GM23338 (cell line): ENCODE results near the gene RAPGEF3.

Experiments used
- CREB1 ChIP-seq: fragments of 250-450 bp; sonication (Bioruptor Pico); IDR thresholded peaks from 2 replicates; pipeline ENCODE4 v1.5.0; 2020; ENCODE audit warnings: low read depth, mild to moderate bottlenecking, moderate library complexity
- CTCF ChIP-seq, 2 experiments: fragments of 200-600 bp in 1 of 2; sonication (generic) in 1 of 2; conservative IDR thresholded peaks; 2 replicates each; pipeline versions ENCODE4 v1.5.1 to v1.6.1; 2016 to 2017; ENCODE audit warnings: antibody characterized with exemption in 2 of 2, low read depth in 2 of 2, mild to moderate bottlenecking in 2 of 2, moderate library complexity in 1 of 2
- EZH2 ChIP-seq: fragments of 200-600 bp; sonication (generic); IDR thresholded peaks from one replicate; pipeline ENCODE4 v1.8.0; 2017; ENCODE audit warnings: antibody characterized with exemption, mild to moderate bottlenecking, low read depth; ENCODE audit not compliant: unreplicated experiment
- EZH2phosphoT487 ChIP-seq: fragments of 200-600 bp; sonication (generic); IDR thresholded peaks from one replicate; pipeline ENCODE4 v1.8.1; 2018; ENCODE audit warnings: antibody characterized with exemption; ENCODE audit not compliant: unreplicated experiment
- JUNB ChIP-seq: IDR thresholded peaks from one replicate; pipeline ENCODE4 v1.6.1; 2016; ENCODE audit warnings: antibody characterized with exemption; ENCODE audit not compliant: unreplicated experiment
- NANOG ChIP-seq: IDR thresholded peaks from 2 replicates; pipeline ENCODE4 v1.6.1; 2016; ENCODE audit warnings: antibody characterized with exemption, borderline replicate concordance
- POLR2AphosphoS5 ChIP-seq: IDR thresholded peaks from 2 replicates; pipeline ENCODE4 v1.6.1; 2016; ENCODE audit warnings: antibody characterized with exemption, low read depth
- REST ChIP-seq: IDR thresholded peaks from one replicate; pipeline ENCODE4 v1.6.1; 2018; ENCODE audit warnings: antibody characterized with exemption; ENCODE audit not compliant: unreplicated experiment
- STAT1 ChIP-seq: IDR thresholded peaks from one replicate; pipeline ENCODE4 v1.6.1; 2016; ENCODE audit warnings: antibody characterized with exemption; ENCODE audit not compliant: unreplicated experiment
- ZNF114 ChIP-seq: fragments of 250-450 bp; sonication (Bioruptor Pico); IDR thresholded peaks from 2 replicates; pipeline ENCODE4 v1.5.0; 2020; ENCODE audit warnings: mild to moderate bottlenecking, moderate library complexity
- ZNF331 ChIP-seq: fragments of 250-450 bp; sonication (Bioruptor Pico); IDR thresholded peaks from 2 replicates; pipeline ENCODE4 v1.5.0; 2020; ENCODE audit warnings: low read depth, mild to moderate bottlenecking, moderate library complexity
- ZNF462 ChIP-seq: fragments of 250-450 bp; sonication (Bioruptor Pico); IDR thresholded peaks from 2 replicates; pipeline ENCODE4 v1.5.0; 2020; ENCODE audit warnings: mild to moderate bottlenecking, moderate library complexity
- TF ChIP-seq, protein P1 (sequence below): IDR thresholded peaks from 2 replicates; pipeline ENCODE4 v1.6.1; 2016; ENCODE audit warnings: antibody characterized with exemption

DNA sequence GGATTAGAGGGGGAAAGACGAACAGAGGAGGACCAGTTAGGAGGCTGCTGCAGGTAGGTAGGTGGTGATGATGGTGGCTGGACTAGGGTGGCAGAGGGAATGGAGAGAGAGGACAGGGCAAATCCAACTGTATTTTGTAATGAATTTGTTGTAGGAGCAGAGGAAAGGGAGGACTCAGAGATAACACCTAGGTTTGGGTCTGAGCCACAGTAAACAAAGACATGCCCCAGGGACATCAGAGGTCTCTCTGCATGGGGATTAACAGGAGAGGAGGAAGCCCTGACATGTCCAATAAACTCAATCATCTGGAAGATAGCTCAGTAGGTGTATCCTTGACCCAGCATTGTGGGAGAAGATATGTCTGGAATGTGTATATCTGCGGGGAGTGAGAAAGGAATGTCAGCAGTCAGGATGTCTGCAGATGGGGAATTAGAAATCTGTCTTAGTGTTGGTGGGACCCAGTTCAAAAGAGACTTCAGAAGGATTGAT, 9.7 kb upstream of the RAPGEF3 start:
- no peak for TF ChIP-seq CTCF (conservative IDR thresholded peaks at IDR 0.05; ENCODE audit: low read depth in 2 of 2)
- no peak for TF ChIP-seq EZH2phosphoT487
- TF ChIP-seq POLR2AphosphoS5 = no peak
- no peak for TF ChIP-seq EZH2
- TF ChIP-seq, protein P1, sequence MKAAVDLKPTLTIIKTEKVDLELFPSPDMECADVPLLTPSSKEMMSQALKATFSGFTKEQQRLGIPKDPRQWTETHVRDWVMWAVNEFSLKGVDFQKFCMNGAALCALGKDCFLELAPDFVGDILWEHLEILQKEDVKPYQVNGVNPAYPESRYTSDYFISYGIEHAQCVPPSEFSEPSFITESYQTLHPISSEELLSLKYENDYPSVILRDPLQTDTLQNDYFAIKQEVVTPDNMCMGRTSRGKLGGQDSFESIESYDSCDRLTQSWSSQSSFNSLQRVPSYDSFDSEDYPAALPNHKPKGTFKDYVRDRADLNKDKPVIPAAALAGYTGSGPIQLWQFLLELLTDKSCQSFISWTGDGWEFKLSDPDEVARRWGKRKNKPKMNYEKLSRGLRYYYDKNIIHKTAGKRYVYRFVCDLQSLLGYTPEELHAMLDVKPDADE = no peak
- TF ChIP-seq CREB1 (CRISPR knock-in tag) = no peak
- no peak for TF ChIP-seq REST
- no peak for TF ChIP-seq JUNB
- TF ChIP-seq STAT1 = no peak
- no peak for TF ChIP-seq NANOG
- TF ChIP-seq ZNF114 (CRISPR knock-in tag) = no peak
- TF ChIP-seq ZNF331 (CRISPR knock-in tag) = no peak
- no peak for TF ChIP-seq ZNF462 (CRISPR knock-in tag)
